ENCODE data around the gene FRMD4B.

DNA sequence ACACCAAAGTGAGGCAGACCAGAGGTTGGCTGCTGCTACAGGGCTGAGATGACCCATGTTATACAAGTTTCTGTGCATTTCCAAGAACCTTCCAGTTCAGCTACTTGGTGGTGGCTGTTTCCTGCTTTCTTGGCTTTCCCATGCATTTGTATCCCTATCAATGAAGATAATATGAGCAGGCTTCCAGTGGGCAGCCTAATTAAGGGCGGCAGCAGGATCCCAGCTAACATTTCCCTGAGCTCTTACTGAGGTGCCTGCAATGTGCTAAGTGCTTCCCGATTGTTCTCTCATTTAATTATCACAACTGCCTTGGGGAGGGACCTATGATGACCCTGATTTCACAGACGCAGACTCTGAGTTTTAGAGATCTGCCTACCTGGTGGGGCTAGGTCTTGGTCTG lies 95.5 kb downstream of the FRMD4B start:
- TF ChIP-seq, protein P1, sequence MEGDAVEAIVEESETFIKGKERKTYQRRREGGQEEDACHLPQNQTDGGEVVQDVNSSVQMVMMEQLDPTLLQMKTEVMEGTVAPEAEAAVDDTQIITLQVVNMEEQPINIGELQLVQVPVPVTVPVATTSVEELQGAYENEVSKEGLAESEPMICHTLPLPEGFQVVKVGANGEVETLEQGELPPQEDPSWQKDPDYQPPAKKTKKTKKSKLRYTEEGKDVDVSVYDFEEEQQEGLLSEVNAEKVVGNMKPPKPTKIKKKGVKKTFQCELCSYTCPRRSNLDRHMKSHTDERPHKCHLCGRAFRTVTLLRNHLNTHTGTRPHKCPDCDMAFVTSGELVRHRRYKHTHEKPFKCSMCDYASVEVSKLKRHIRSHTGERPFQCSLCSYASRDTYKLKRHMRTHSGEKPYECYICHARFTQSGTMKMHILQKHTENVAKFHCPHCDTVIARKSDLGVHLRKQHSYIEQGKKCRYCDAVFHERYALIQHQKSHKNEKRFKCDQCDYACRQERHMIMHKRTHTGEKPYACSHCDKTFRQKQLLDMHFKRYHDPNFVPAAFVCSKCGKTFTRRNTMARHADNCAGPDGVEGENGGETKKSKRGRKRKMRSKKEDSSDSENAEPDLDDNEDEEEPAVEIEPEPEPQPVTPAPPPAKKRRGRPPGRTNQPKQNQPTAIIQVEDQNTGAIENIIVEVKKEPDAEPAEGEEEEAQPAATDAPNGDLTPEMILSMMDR (IDR thresholded peaks at IDR 0.05; ENCODE audit: borderline replicate concordance, extremely low read depth, low read length, poor library complexity, severe bottlenecking) = no peak
- no peak for TF ChIP-seq EZH2 (IDR thresholded peaks at IDR 0.05; ENCODE audit: borderline replicate concordance, low read depth, low read length, severe bottlenecking)

All from DND-41 (cell line).